ENCODE data around the gene LRRC19. TPM values are rescaled to one million over a fixed set of nuclear protein-coding genes. Genes with fewer than 3 reads are reported as not detected.

Gene LRRC19
- total and polyA plus RNA-seq, 4 donors = 0.02 to 0.28 TPM; not detected in 2

DNA sequence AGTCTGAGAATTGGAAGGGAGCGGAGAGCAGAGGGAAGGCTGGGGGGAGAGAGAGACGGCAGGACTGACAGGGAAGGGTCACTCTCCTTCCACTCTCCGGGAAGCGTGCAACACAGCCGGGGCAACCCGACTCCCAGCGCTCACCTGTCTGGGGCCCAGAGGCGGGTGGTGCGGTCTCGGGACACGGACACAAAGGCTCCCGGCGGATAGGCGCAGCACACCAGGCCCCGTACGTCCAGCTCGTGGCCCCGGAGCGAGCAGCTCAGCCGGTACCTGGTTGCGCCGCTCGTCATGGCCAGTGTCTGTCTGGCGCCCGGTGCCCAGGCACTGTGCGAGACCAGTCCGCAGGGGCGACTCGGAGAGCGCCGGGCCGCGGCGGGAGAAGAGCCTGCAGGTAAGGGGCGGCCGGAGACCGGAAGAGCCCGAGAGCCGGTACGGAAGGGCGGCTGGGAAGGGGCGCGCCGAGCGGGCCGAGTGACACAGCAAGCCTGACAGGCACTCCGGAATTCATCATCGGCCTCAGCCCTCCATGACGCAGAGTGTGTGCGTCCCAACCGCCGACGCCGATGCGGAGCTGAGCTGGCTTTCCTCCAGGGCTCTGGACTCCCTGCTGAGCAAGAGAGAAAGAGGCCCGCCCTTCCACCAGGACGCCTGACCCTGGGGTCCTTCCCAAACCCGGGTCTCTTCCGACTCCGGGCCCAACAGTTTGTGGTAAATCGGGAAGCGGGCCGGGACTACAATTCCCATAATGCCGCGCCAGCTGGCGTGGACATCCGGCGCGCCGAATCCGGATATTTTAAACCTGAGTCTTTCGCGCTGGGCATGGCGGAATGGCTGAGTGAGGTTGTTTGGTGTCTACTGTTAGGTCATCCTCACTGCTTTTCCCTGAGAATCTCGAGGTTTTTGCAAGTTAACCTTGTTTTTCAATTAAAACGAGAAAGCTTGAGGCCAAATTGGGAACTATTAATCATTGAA is 58.4 kb downstream of the LRRC19 start, which contains the start of gene PLAA:
PLAA (minus strand) TSS at position 490 of the 975 bp plus-strand sequence; CDS start at position 293, 197 bp downstream.
- Histone ChIP-seq H3K4me1 (ENCODE audit: control insufficient read depth in 5 of 5, insufficient read depth in 5 of 5, low read length in 5 of 5) (peaks cover 0 to 25% (median 4%) of the 10 kb centered on the region in 5 donors), H3K27ac (ENCODE audit: low read depth in 1 of 2, low read length in 1 of 2) (peak within 1 kb of the TSS; percentile 96 to 99), H3K27me3 (ENCODE audit: control insufficient read depth in 3 of 3, insufficient read depth in 3 of 3, low read length in 2 of 3) (no peaks in the 10 kb centered on the region), H3K4me3 (peak within 1 kb of the TSS; percentile 86), H3K9me3 (ENCODE audit: control insufficient read depth in 4 of 4, insufficient read depth in 3 of 4, low read length in 3 of 4) (no peaks in the 10 kb centered on the region), H3K36me3 (ENCODE audit: control insufficient read depth in 4 of 4, insufficient read depth in 4 of 4, low read length in 4 of 4) (peaks cover 0 to 3% (median 1%) of the 10 kb centered on the region in 4 donors), H3K9ac (ENCODE audit: insufficient read depth in 1 of 2, low read length in 2 of 2) (peak within 1 kb of the TSS; percentile 86 to 95)
- WGBS, 2 donors = 0% methylated on average over 75 to 76 of the region's 76 CpGs
- DNase-seq (peak; percentile 93 to 96 (median 96)), ATAC-seq (ENCODE audit: insufficient read depth, low FRiP score) (peak; percentile 99)
- TF ChIP-seq, protein P1, sequence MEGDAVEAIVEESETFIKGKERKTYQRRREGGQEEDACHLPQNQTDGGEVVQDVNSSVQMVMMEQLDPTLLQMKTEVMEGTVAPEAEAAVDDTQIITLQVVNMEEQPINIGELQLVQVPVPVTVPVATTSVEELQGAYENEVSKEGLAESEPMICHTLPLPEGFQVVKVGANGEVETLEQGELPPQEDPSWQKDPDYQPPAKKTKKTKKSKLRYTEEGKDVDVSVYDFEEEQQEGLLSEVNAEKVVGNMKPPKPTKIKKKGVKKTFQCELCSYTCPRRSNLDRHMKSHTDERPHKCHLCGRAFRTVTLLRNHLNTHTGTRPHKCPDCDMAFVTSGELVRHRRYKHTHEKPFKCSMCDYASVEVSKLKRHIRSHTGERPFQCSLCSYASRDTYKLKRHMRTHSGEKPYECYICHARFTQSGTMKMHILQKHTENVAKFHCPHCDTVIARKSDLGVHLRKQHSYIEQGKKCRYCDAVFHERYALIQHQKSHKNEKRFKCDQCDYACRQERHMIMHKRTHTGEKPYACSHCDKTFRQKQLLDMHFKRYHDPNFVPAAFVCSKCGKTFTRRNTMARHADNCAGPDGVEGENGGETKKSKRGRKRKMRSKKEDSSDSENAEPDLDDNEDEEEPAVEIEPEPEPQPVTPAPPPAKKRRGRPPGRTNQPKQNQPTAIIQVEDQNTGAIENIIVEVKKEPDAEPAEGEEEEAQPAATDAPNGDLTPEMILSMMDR (IDR thresholded peaks at IDR 0.05; ENCODE audit: control extremely low read depth, extremely low read depth) = no peak

DNA sequence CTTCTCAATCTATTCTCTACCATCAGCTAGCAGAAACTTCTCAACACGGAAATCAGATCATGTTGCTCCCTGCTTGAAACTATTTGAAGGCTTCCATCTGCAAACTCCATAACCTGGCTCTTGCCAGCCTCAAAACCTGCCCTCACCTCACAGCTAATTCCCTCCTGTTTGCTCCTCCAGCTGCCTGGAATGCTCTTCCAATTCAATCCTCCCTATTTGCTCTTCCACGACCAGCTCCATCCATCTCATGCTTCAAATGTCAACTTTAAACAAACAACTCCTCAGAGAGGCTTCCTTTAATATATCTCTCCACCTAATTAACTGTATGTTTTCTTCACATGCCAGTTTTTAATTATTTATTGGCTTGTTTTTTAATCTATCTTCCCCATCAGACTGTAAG is 59.9 kb downstream of the LRRC19 start:
- peaks cover 0 to 25% (median 6%) of the 10 kb centered on the region in 5 donors for H3K4me1 ChIP-seq (ENCODE audit: control insufficient read depth in 5 of 5, insufficient read depth in 5 of 5, low read length in 5 of 5)
- no peaks in the 10 kb centered on the region for H3K9me3 ChIP-seq (ENCODE audit: control insufficient read depth in 4 of 4, insufficient read depth in 3 of 4, low read length in 3 of 4)
- no peak for DNase-seq
- H3K36me3 ChIP-seq (ENCODE audit: control insufficient read depth in 4 of 4, insufficient read depth in 4 of 4, low read length in 4 of 4) = peaks cover 0 to 3% (median 1%) of the 10 kb centered on the region in 4 donors
- no peak for ATAC-seq (ENCODE audit: insufficient read depth, low FRiP score)
- TF ChIP-seq, protein P1 (IDR thresholded peaks at IDR 0.05; ENCODE audit: control extremely low read depth, extremely low read depth) = no peak
- 43 to 52% methylated on average over 2 of the region's 2 CpGs for WGBS, 2 donors
- no peak overlapping the region for H3K27ac ChIP-seq (ENCODE audit: low read depth in 1 of 2, low read length in 1 of 2)
- peak overlapping the region; percentile 86 to 95 for H3K9ac ChIP-seq (ENCODE audit: insufficient read depth in 1 of 2, low read length in 2 of 2)
- no peaks in the 10 kb centered on the region for H3K27me3 ChIP-seq (ENCODE audit: control insufficient read depth in 3 of 3, insufficient read depth in 3 of 3, low read length in 2 of 3)
- H3K4me3 ChIP-seq = peak overlapping the region; percentile 29

Other genes with a start within 250 kb of the LRRC19 start
- 10 to 100 TPM; 12.4 to 28.5 TPM for gene CAAP1, start 112.9 kb downstream of the LRRC19 start, total RNA-seq
- 10 to 100 TPM in 1 of 2 donors, 1 to 10 TPM in 1; 10.0 to 10.7 TPM for gene CAAP1, start 112.9 kb downstream of the LRRC19 start, polyA plus RNA-seq
- gene PLAA, start 58.4 kb downstream of the LRRC19 start, total RNA-seq = 10 to 100 TPM; 24.7 to 25.2 TPM
- gene PLAA, start 58.4 kb downstream of the LRRC19 start, polyA plus RNA-seq = 10 to 100 TPM in 1 of 2 donors, 1 to 10 TPM in 1; 8.8 to 19.3 TPM
- 10 to 100 TPM; 17.2 to 36.9 TPM for gene IFT74, start 49.3 kb downstream of the LRRC19 start, total RNA-seq
- gene IFT74, start 49.3 kb downstream of the LRRC19 start, polyA plus RNA-seq = 1 to 10 TPM; 6.3 to 8.9 TPM
- gene TEK, start 103.6 kb upstream of the LRRC19 start, total RNA-seq = 10 to 100 TPM; 29.3 to 76.1 TPM
- 10 to 100 TPM in 1 of 2 donors, 1 to 10 TPM in 1; 5.9 to 20.4 TPM for gene TEK, start 103.6 kb upstream of the LRRC19 start, polyA plus RNA-seq

Data from lung (tissue), 12 donors.